Tibial nerve (tissue), 4 donors: ENCODE measurements around the gene ZNF865. TPM values are rescaled to one million over a fixed set of nuclear protein-coding genes. Genes with fewer than 3 reads are reported as not detected.

Source experiments
- DNase-seq, 2 donors: peaks; one replicate each; pipeline ENCODE4 v3.0.0-alpha.2; 2019; ENCODE audit warnings: low spot score in 2 of 2
- H3K27ac ChIP-seq, 4 donors: fragments of 200-600 bp; sonication (generic) in 3 of 4; one replicate each; pipeline ENCODE4 v1.5.1; 2017 to 2019; ENCODE audit warnings: mild to moderate bottlenecking in 1 of 4
- H3K27me3 ChIP-seq, 2 donors: fragments of 200-600 bp; sonication (generic) in 1 of 2; one replicate each; pipeline versions ENCODE4 v1.5.1 to v1.6.0; 2017 to 2019
- H3K36me3 ChIP-seq, 3 donors: fragments of 200-600 bp; sonication (generic); one replicate each; pipeline ENCODE4 v1.5.1; 2018 to 2019
- H3K4me1 ChIP-seq, 4 donors: fragments of 200-600 bp; sonication (generic) in 3 of 4; one replicate each; pipeline ENCODE4 v1.5.1; 2017 to 2019
- H3K4me3 ChIP-seq, 4 donors: fragments of 200-600 bp; sonication (generic) in 3 of 4; one replicate each; pipeline ENCODE4 v1.5.1; 2017 to 2019; ENCODE audit warnings: mild to moderate bottlenecking in 1 of 4, moderate library complexity in 1 of 4
- H3K9me3 ChIP-seq, 4 donors: fragments of 200-600 bp; sonication (generic) in 3 of 4; one replicate each; pipeline ENCODE4 v1.5.1; 2017 to 2019
- CTCF ChIP-seq, 5 experiments: fragments of 200-600 bp in 3 of 5; fragments of 450-650 bp in 2 of 5; sonication (generic) in 3 of 5; IDR thresholded peaks; one replicate each; pipeline ENCODE4 v1.5.1; 2016 to 2019; ENCODE audit warnings: antibody characterized with exemption in 5 of 5, mild to moderate bottlenecking in 3 of 5, moderate library complexity in 2 of 5
- EP300 ChIP-seq, 2 donors: sonication (generic); formaldehyde crosslinking; IDR thresholded peaks; one replicate each; pipeline ENCODE4 v1.6.1; 2017; ENCODE audit warnings: antibody characterized with exemption in 2 of 2, mild to moderate bottlenecking in 1 of 2
- POLR2A ChIP-seq, 2 donors: fragments of 450-650 bp; IDR thresholded peaks; one replicate each; pipeline ENCODE4 v1.6.1; 2017; ENCODE audit warnings: antibody characterized with exemption in 2 of 2, mild to moderate bottlenecking in 2 of 2, moderate library complexity in 2 of 2
- WGBS, 2 donors: methylation state at CpG; one replicate each; pipeline ENCODE4 v1.1.5; 2018; 5-methylcytosine and 5-hydroxymethylcytosine counted together
- total RNA-seq, 4 donors: library from RNA; depleted of rRNA; stranded (reverse); fragments of >200 nt; gene quantifications; one replicate each; pipeline ENCODE4 v1.1.0, GENCODE V29; 2016

Gene ZNF865
- total RNA-seq, 4 donors from 2014 or later: 8.8 to 15.0 (median 12.7) TPM

- no peak for TF ChIP-seq EP300 (IDR thresholded peaks at IDR 0.05)
- TF ChIP-seq POLR2A (IDR thresholded peaks at IDR 0.05): no peak
- TF ChIP-seq CTCF (IDR thresholded peaks at IDR 0.05): no peak
- 89% methylated on average over 5 of the region's 5 CpGs for WGBS, 2 donors
- H3K4me3 ChIP-seq: no peak overlapping the region
- H3K9me3 ChIP-seq: no peaks in the 10 kb centered on the region
- H3K4me1 ChIP-seq: peaks cover 0 to 21% (median 5%) of the 10 kb centered on the region in 4 donors
- H3K36me3 ChIP-seq: peaks cover 0 to 34% (median 0%) of the 10 kb centered on the region in 3 donors
- no peaks in the 10 kb centered on the region for H3K27me3 ChIP-seq
- no peak overlapping the region for H3K27ac ChIP-seq
- DNase-seq: no peak
Observed at GRCh38 chr19:55576746-55577145, 28.7 kb upstream of the ZNF865 start.

- WGBS, 2 donors: 94 to 99% methylated on average over 12 to 51 of the region's 83 CpGs
- Histone ChIP-seq H3K4me1 (peaks cover 0 to 24% (median 5%) of the 10 kb centered on the region in 4 donors), H3K27me3 (no peaks in the 10 kb centered on the region), H3K4me3 (no peak overlapping the region), H3K36me3 (peaks cover 0 to 34% (median 0%) of the 10 kb centered on the region in 3 donors), H3K9me3 (no peaks in the 10 kb centered on the region), H3K27ac (no peak overlapping the region)
- no peak for DNase-seq
- TF ChIP-seq POLR2A (IDR thresholded peaks at IDR 0.05): no peak
- no peak for TF ChIP-seq CTCF (IDR thresholded peaks at IDR 0.05)
- TF ChIP-seq EP300 (IDR thresholded peaks at IDR 0.05): no peak
Observed at GRCh38 chr19:55578031-55578760, 27.3 kb upstream of the ZNF865 start.

- no peaks in the 10 kb centered on the region for H3K9me3 ChIP-seq
- peaks cover 0 to 34% (median 0%) of the 10 kb centered on the region in 3 donors for H3K36me3 ChIP-seq
- peaks cover 0 to 24% (median 5%) of the 10 kb centered on the region in 4 donors for H3K4me1 ChIP-seq
- no peaks in the 10 kb centered on the region for H3K27me3 ChIP-seq
- WGBS, 2 donors: 91% methylated on average over 80 to 90 of the region's 90 CpGs
- H3K4me3 ChIP-seq: peak overlapping the region in 1 of 4 donors; percentile 97
- peak overlapping the region in 1 of 4 donors; percentile 95 for H3K27ac ChIP-seq
- TF ChIP-seq CTCF (IDR thresholded peaks at IDR 0.05) (no peak), EP300 (IDR thresholded peaks at IDR 0.05) (no peak), POLR2A (IDR thresholded peaks at IDR 0.05) (no peak)
- no peak for DNase-seq
Observed at GRCh38 chr19:55578761-55579747, 26.4 kb upstream of the ZNF865 start.

GRCh38 chr19:55579766-55580621 lies 25.5 kb upstream of the ZNF865 start:
- Histone ChIP-seq H3K36me3 (peaks cover 0 to 34% (median 0%) of the 10 kb centered on the region in 3 donors), H3K27ac (peak overlapping the region; percentile 81 to 98 (median 94)), H3K4me1 (peaks cover 0 to 24% (median 5%) of the 10 kb centered on the region in 4 donors), H3K27me3 (no peaks in the 10 kb centered on the region), H3K9me3 (no peaks in the 10 kb centered on the region), H3K4me3 (peak overlapping the region; percentile 73 to 97 (median 90))
- DNase-seq: no peak
- whole genome bisulfite sequencing, 2 donors: 9 to 10% methylated on average over 18 to 20 of the region's 20 CpGs
- TF ChIP-seq EP300 (IDR thresholded peaks at IDR 0.05) (no peak), POLR2A (IDR thresholded peaks at IDR 0.05) (no peak), CTCF (IDR thresholded peaks at IDR 0.05) (no peak)
